ENCODE measurements around the gene DLL3.

DNA sequence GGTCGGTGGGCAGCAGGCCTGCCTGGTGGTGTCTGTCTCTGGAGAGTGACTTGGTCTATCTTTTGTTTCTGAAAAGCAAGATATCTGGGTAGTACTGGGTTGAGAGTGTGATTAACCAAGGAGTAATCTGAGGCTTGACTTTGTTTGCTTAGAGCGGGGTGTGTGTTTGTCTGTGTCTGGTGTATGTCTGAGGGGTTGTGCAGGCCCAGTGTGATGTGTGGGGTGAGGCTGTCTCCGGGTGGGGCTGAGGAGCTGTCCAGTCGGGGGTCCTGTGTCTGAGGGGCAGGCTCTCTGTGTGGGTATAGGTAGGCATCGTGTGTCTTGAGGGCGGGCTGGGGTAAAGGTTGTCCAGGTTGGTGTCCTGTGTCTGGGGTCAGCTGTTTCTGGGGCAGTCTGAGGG, 29.2 kb upstream of the DLL3 start:
- TF ChIP-seq CTCF (IDR thresholded peaks at IDR 0.05; ENCODE audit: low read depth, low read length, missing input control) (no peak), SP1 (IDR thresholded peaks at IDR 0.05) (no peak), YY1 (IDR thresholded peaks at IDR 0.05) (no peak), JUND (IDR thresholded peaks at IDR 0.05) (no peak), TAF1 (conservative IDR thresholded peaks at IDR 0.05) (no peak), RAD21 (IDR thresholded peaks at IDR 0.05) (no peak), RXRA (IDR thresholded peaks at IDR 0.05) (no peak), FOXA1 (IDR thresholded peaks at IDR 0.05) (no peak)
- TF ChIP-seq, protein P1, sequence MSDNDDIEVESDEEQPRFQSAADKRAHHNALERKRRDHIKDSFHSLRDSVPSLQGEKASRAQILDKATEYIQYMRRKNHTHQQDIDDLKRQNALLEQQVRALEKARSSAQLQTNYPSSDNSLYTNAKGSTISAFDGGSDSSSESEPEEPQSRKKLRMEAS (IDR thresholded peaks at IDR 0.05) = no peak
- TF ChIP-seq, protein P2, sequence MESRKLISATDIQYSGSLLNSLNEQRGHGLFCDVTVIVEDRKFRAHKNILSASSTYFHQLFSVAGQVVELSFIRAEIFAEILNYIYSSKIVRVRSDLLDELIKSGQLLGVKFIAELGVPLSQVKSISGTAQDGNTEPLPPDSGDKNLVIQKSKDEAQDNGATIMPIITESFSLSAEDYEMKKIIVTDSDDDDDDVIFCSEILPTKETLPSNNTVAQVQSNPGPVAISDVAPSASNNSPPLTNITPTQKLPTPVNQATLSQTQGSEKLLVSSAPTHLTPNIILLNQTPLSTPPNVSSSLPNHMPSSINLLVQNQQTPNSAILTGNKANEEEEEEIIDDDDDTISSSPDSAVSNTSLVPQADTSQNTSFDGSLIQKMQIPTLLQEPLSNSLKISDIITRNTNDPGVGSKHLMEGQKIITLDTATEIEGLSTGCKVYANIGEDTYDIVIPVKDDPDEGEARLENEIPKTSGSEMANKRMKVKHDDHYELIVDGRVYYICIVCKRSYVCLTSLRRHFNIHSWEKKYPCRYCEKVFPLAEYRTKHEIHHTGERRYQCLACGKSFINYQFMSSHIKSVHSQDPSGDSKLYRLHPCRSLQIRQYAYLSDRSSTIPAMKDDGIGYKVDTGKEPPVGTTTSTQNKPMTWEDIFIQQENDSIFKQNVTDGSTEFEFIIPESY (IDR thresholded peaks at IDR 0.05) = no peak

All from liver (tissue), 3 donors.